Measurements from ENCODE around the gene LHFPL6.

The LHFPL6 gene

DNA sequence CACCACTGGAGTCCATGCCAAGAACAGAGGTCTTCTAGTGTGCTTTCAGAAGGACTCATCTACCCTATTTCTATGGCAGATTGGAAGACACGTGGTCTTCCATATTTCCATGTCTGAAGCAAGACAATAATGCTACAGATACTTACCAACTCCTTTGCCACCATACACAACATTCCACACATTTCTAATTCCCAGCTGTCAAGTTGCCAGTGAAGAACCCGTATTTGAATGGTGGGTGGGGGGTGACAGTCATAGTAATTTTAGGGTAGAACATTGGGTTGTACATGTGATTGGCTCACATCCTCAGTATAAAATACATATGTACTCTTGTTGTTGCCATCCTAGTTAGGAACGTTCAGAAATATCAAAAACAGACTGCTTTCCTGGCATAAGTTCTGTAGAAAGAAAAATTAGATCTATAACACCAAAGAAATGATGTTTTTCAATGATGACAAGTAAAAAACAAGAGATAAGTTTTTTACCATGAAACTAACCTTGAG is 69.3 kb downstream of the LHFPL6 start:
- Histone ChIP-seq H4K20me1 (ENCODE audit: insufficient read depth, low read length) (no peaks in the 10 kb centered on the region), H3K27me3 (ENCODE audit: insufficient read depth, low read length, poor library complexity) (peaks cover 3% of the 10 kb centered on the region), H3K79me2 (ENCODE audit: insufficient read depth, low read length) (no peaks in the 10 kb centered on the region), H3K4me2 (ENCODE audit: insufficient read depth, low read length) (no peak overlapping the region), H3K9me3 (ENCODE audit: insufficient read depth, low read length, severe bottlenecking) (no peaks in the 10 kb centered on the region), H3K4me3 (ENCODE audit: low read depth in 1 of 2, low read length in 2 of 2) (no peak overlapping the region), H3K36me3 (ENCODE audit: insufficient read depth, low read length) (no peaks in the 10 kb centered on the region), H2AFZ (ENCODE audit: low read depth, low read length) (no peak overlapping the region), H3K9ac (ENCODE audit: low read depth, low read length) (no peak overlapping the region), H3K4me1 (ENCODE audit: insufficient read depth, low read length) (no peaks in the 10 kb centered on the region), H3K27ac (ENCODE audit: low read length) (no peak overlapping the region)
- DNase-seq (no peak), ATAC-seq (ENCODE audit: insufficient read depth, low read depth) (no peak)
- TF ChIP-seq, protein P1, sequence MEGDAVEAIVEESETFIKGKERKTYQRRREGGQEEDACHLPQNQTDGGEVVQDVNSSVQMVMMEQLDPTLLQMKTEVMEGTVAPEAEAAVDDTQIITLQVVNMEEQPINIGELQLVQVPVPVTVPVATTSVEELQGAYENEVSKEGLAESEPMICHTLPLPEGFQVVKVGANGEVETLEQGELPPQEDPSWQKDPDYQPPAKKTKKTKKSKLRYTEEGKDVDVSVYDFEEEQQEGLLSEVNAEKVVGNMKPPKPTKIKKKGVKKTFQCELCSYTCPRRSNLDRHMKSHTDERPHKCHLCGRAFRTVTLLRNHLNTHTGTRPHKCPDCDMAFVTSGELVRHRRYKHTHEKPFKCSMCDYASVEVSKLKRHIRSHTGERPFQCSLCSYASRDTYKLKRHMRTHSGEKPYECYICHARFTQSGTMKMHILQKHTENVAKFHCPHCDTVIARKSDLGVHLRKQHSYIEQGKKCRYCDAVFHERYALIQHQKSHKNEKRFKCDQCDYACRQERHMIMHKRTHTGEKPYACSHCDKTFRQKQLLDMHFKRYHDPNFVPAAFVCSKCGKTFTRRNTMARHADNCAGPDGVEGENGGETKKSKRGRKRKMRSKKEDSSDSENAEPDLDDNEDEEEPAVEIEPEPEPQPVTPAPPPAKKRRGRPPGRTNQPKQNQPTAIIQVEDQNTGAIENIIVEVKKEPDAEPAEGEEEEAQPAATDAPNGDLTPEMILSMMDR (IDR thresholded peaks at IDR 0.05; ENCODE audit: borderline replicate concordance, extremely low read depth, low read length, poor library complexity, severe bottlenecking): no peak
- no peak for TF ChIP-seq EZH2 (IDR thresholded peaks at IDR 0.05; ENCODE audit: borderline replicate concordance, low read depth, low read length, severe bottlenecking)

- Histone ChIP-seq H3K4me3 (ENCODE audit: low read depth in 1 of 2, low read length in 2 of 2) (no peak overlapping the region), H3K9me3 (ENCODE audit: insufficient read depth, low read length, severe bottlenecking) (no peaks in the 10 kb centered on the region), H3K79me2 (ENCODE audit: insufficient read depth, low read length) (no peaks in the 10 kb centered on the region), H2AFZ (ENCODE audit: low read depth, low read length) (no peak overlapping the region), H3K4me1 (ENCODE audit: insufficient read depth, low read length) (no peaks in the 10 kb centered on the region), H3K4me2 (ENCODE audit: insufficient read depth, low read length) (no peak overlapping the region), H3K9ac (ENCODE audit: low read depth, low read length) (no peak overlapping the region), H3K27ac (ENCODE audit: low read length) (no peak overlapping the region), H4K20me1 (ENCODE audit: insufficient read depth, low read length) (no peaks in the 10 kb centered on the region), H3K27me3 (ENCODE audit: insufficient read depth, low read length, poor library complexity) (peaks cover 3% of the 10 kb centered on the region), H3K36me3 (ENCODE audit: insufficient read depth, low read length) (no peaks in the 10 kb centered on the region)
- no peak for TF ChIP-seq EZH2 (IDR thresholded peaks at IDR 0.05; ENCODE audit: borderline replicate concordance, low read depth, low read length, severe bottlenecking)
- TF ChIP-seq, protein P1 (IDR thresholded peaks at IDR 0.05; ENCODE audit: borderline replicate concordance, extremely low read depth, low read length, poor library complexity, severe bottlenecking): no peak
- ATAC-seq (ENCODE audit: insufficient read depth, low read depth) (no peak), DNase-seq (no peak)
Observed at GRCh38 chr13:39531646-39532045, 71.3 kb downstream of the LHFPL6 start.

DNA sequence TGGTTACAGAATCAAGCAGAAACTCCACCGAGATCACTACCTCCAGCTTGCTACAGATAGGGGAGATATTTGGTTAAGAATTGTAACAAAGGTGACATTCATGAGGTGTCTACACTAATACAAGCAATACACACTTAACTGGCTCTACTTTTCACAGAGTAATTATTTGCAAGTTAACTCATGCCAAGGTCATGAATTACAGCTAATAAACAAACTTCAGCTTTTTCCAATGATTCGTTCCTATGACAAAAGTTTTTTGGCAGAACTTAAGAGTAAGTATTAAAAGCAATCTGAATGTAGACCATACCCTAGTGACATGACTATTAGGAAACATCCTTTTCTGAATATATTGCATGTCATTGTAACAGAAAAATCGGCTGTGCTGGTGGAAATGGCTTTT is 72.1 kb downstream of the LHFPL6 start:
- H3K4me2 ChIP-seq (ENCODE audit: insufficient read depth, low read length): no peak overlapping the region
- no peaks in the 10 kb centered on the region for H3K27me3 ChIP-seq (ENCODE audit: insufficient read depth, low read length, poor library complexity)

More for the DNA sequence above, 72.1 kb downstream of the LHFPL6 start:
- DNase-seq (no peak), ATAC-seq (ENCODE audit: insufficient read depth, low read depth) (no peak)
- Histone ChIP-seq H2AFZ (ENCODE audit: low read depth, low read length) (no peak overlapping the region), H3K9me3 (ENCODE audit: insufficient read depth, low read length, severe bottlenecking) (no peaks in the 10 kb centered on the region), H3K79me2 (ENCODE audit: insufficient read depth, low read length) (no peaks in the 10 kb centered on the region), H3K4me3 (ENCODE audit: low read depth in 1 of 2, low read length in 2 of 2) (no peak overlapping the region), H3K36me3 (ENCODE audit: insufficient read depth, low read length) (no peaks in the 10 kb centered on the region), H4K20me1 (ENCODE audit: insufficient read depth, low read length) (no peaks in the 10 kb centered on the region), H3K9ac (ENCODE audit: low read depth, low read length) (no peak overlapping the region), H3K4me1 (ENCODE audit: insufficient read depth, low read length) (no peaks in the 10 kb centered on the region), H3K27ac (ENCODE audit: low read length) (no peak overlapping the region)
- TF ChIP-seq, protein P1 (IDR thresholded peaks at IDR 0.05; ENCODE audit: borderline replicate concordance, extremely low read depth, low read length, poor library complexity, severe bottlenecking): no peak
- no peak for TF ChIP-seq EZH2 (IDR thresholded peaks at IDR 0.05; ENCODE audit: borderline replicate concordance, low read depth, low read length, severe bottlenecking)
